Measurements from ENCODE around the gene DVL2.

Gene DVL2

GRCh38 chr17:7219229-7219811 lies 15.0 kb downstream of the DVL2 start:
- DNase-seq, result peak in 1 of 3 donors; percentile 22

- DNase-seq, result no peak
Measured at GRCh38 chr17:7218758-7219157, 15.6 kb downstream of the DVL2 start.

- no peak for DNase-seq
Measured at GRCh38 chr17:7218166-7218565, 16.2 kb downstream of the DVL2 start.

- DNase-seq, result peak; percentile 49 to 75 (median 59)
Measured at GRCh38 chr17:7217113-7217987, 17.0 kb downstream of the DVL2 start.

DNA sequence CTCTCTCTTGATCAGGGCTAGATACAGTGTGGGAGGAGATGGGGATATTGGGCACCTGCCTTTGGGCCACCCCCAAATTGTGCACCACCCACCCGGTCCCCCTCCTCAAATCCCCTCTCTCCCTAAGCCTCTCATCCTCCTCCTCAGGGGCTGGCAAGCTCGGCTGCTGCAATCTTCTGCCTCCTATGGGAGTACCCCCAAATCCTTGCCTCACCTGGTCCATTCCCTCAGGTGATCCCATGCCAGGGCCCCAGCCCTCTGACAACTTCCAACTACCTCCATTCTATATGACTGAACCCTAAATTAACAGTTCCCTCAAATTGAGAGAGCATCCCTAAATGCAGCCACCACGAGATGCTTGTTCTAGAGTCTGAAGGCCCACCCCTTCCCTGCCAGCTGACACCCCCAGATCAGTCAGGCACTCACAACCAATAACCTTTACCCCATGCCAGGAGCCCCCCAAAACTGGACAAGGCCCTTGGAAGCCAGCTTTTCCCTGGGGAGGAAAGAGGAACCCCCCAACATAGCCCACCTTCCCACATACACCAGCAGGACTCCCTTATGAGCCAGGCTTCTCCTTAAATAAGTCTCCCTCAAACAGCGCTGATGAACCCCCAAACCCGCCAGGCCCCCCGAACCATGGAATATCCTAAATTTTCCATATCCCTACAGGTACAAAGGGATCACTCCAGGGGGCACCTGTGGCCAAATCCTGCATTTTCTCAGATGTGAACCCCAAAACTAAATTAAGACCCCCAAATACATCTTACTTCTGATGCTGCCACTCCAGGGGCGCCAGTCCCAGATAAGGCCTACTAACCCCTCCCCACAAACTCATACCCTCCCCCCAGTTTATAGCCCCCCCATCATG lies 17.8 kb downstream of the DVL2 start:
- DNase-seq, result no peak

GRCh38 chr17:7215652-7216180 lies 18.6 kb downstream of the DVL2 start:
- DNase-seq, result no peak

DNA sequence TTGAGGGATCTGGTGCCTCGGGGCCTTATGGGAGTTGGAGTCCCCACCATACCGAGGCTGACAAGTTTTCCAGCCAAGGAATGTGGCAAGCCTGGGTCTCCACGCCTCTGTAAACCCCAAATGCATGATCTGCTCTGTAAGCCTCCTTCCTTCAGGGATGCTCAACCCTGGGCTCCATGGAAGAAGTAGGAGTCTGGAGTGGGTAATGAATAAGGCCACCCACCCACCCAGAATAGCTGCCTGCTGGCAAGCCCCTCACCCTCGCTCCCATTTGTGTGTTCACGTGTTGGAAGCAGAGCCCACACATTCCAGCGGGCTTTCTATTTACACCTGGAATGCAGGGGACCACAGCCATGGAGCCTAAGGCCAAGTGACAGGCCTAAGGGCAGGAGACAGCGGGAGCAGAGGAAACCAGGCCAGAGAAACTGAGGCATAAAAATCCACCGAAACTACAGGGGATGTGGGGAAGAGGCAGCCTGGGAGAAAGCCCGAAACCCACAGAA lies 19.1 kb downstream of the DVL2 start:
- no peak for DNase-seq

GRCh38 chr17:7214300-7215135 lies 19.8 kb downstream of the DVL2 start:
- DNase-seq, result peak; percentile 96 to 98 (median 96)

DNA sequence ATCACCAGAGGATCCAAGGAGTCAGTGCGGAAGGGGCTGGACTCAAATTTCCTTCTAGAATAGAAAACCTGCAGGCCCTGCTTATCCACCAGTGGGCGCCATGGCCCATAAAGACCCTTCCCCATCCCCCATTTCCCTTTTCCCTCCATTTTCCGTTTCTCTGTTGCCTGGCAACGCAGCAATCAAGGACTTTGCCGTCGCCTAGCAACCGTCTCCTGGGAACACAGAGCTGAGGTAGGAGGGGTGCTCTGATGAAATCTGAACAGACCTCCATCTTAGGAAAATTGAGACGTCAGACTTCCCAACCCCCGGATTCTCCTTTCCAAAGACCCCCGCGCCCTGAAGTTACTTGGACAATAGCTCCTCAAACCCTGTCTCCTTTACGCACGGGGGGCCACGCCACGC lies 20.4 kb downstream of the DVL2 start:
- peak; percentile 66 to 69 (median 66) for DNase-seq

DNA sequence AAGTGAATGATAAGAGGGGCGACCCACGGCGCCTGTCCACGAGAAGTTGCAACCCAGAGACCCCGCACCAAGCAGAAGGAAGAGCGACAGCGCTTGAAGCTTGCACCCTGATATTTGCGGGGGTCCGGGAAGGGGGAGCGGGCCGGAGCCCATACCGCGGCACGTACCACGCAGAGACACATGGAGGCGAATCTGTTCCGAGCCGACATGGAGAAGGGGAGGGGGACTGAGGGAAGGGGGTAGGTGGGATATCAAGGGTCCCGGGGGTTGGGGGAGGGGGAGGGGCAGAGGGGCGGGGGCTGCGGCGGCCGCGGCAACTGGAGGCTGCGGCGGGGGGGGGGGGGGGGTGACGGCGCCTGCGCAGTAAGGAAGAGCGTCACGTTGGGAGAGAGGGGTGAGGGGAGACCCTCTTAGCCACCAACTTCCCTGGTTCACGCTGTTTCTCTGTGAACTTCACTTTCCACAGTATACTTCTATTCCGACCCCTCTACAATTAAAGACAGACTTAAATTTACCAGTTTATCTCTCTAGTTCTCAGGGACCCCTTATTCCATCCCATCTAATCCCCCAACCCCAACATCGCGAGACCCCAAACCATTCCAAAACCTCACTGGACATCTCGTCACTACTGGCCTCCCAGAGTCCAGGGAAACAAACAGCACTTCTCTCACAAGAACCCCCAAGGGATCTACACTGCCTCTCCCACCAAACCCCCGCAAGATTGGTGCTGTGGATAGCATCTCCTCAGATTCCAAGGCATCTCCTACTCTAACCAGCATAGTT lies 22.6 kb downstream of the DVL2 start:
- DNase-seq, result no peak

DNA sequence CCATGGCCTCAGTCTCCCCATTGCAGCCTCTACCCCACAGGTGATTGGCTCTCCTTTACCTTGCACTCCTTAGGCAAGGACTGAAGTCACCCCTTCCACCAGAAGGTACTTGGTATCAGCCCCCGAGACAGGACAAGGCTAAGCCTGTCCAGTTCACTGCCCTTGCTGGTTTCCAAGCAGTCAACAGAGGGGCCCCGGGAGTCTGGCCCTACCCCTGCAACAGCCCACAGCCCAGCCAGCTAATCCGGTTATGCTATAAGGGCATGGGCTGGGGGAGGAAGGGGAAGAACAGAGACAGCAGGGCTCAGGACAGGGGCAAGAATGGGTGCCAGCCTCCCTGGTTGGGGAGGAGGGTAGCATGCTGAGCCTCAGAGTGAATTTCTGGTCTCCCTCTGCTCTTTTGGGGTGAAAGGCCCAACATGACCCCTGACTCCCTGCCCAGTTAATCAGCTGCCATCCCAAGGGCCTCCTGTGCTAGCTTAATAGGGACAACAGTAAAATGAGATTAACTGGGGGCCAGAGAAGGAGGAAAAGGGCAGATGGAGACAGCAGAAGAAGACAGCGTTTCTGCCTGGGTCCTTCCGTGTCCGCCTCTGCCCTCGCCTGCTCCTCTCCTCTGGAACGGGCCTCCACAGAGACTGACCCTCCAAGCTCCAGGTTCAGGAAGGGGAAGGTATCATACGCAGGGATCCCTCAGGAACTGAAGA lies 25.4 kb downstream of the DVL2 start:
- no peak for DNase-seq

GRCh38 chr17:7208027-7208571 lies 26.2 kb downstream of the DVL2 start:
- DNase-seq, result no peak

DNA sequence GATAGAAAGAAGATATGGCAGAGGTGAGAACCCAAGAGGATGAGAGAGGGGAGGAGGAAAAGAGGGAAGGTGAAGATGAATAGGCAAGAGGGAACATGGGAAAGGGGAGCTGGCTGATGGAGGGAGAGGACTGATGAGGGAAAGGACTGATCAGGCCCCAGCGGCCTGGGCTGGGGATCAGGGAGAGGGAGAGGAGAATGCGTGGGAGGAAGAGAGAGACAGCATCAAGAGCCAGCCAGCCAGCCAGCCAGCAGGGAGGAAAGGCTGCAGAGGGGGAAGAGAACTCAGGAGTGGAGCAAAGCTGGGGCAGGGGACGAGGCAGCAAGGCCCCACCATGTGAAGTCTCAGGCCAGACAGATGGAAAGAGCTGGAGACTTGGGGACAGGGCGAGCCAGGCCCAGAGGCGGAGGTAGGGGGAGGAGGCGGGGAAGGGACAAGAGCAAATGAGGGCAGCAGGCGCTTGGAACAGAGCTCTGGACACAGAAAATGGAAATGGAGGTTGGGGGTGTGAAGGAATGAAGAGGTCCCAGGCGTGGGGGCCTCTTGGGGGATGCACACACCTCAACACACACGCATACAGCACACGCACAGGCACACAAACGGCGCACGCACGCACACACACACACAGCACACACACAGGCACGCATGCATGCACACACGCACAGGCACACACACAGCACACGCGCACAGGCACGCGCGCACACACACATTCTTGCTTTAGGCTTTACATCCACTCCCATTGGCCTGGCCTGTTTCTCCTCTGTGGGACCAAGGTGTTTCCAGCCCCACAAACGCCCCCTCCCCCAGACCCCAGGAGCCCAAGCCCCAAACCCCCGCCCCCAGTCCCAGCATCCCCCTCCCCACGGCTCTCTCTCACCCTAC lies 27.0 kb downstream of the DVL2 start:
- no peak for DNase-seq

GRCh38 chr17:7205561-7205960 lies 28.8 kb downstream of the DVL2 start:
- no peak for DNase-seq

DNA sequence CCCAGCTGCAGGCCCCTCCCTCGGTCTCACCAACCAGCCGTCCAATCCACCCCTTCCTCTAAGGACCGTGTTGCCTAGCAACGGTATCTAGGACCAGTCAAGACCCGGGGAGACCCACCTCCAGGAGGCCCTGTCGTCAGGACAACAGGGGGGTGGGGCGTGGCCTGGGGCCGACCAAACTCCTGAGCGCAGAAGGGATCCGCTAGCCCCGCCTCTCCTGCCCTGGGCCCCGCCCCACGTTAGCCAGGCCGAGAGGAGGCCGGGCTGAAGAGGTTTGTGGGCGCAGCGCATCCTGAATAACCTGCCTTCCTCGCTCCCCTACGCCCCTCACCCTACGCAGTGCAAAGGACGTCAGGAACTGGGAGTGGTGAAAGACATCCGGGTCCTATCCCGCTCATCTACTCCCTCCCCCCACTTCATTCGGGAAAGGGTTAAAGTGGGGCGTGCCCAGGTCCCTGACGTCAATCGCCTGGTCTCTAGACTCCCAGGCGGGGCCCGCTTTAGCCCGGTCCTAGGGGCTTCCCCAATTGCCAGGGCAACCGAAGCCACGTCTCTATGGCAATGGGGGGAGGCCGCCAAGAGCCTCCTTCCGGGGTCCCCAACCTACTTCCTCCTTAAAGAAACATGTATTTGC lies 29.4 kb downstream of the DVL2 start:
- peak; percentile 77 to 89 (median 88) for DNase-seq

- DNase-seq, result no peak
Measured at GRCh38 chr17:7204336-7204735, 30.0 kb downstream of the DVL2 start.

- DNase-seq, result no peak
Measured at GRCh38 chr17:7203391-7203790, 30.9 kb downstream of the DVL2 start.

- DNase-seq, result no peak
Measured at GRCh38 chr17:7196651-7197401, 37.5 kb downstream of the DVL2 start.

Data from suppressor macrophage treated with lipopolysaccharide for 1 hour (primary cell).